ENCODE measurements around the gene FBXL16. TPM values are rescaled to one million over a fixed set of nuclear protein-coding genes. Genes with fewer than 3 reads are reported as not detected.

Gene FBXL16
- total RNA-seq, 2 experiments from 2014 or later = 4.2 to 7.5 TPM

Other genes with a start within 250 kb of the FBXL16 start
- gene CAPN15, start 178.1 kb downstream of the FBXL16 start, total RNA-seq = 100 to 1,000 TPM; 113 to 121 TPM
- not detected for gene PRR35, start 145.4 kb downstream of the FBXL16 start, total RNA-seq
- gene NHLRC4, start 138.8 kb downstream of the FBXL16 start, total RNA-seq = 1 to 10 TPM in 1 of 2 experiments, under 1 TPM in 1; 0.94 to 1.2 TPM
- gene PIGQ, start 135.8 kb downstream of the FBXL16 start, total RNA-seq = 10 to 100 TPM; 38.8 to 41.0 TPM
- 10 to 100 TPM; 13.3 to 14.0 TPM for gene RAB40C, start 115.7 kb downstream of the FBXL16 start, total RNA-seq
- under 1 TPM; 0.12 to 0.23 TPM for gene WFIKKN1, start 74.8 kb downstream of the FBXL16 start, total RNA-seq
- 10 to 100 TPM; 86.7 to 92.6 TPM for gene METTL26, start 69.5 kb downstream of the FBXL16 start, total RNA-seq
- 10 to 100 TPM; 42.5 to 47.3 TPM for gene MCRIP2, start 64.0 kb downstream of the FBXL16 start, total RNA-seq
- gene WDR90, start 56.4 kb downstream of the FBXL16 start, total RNA-seq = 100 to 1,000 TPM in 1 of 2 experiments, 10 to 100 TPM in 1; 74.7 to 108 TPM
- 100 to 1,000 TPM; 134 to 168 TPM for gene RHOT2, start 37.7 kb downstream of the FBXL16 start, total RNA-seq
- under 1 TPM; 0.37 to 0.79 TPM for gene RHBDL1, start 30.1 kb downstream of the FBXL16 start, total RNA-seq
- 10 to 100 TPM; 84.2 to 87.1 TPM for gene STUB1, start 25.4 kb downstream of the FBXL16 start, total RNA-seq
- gene JMJD8, start 21.5 kb downstream of the FBXL16 start, total RNA-seq = 10 to 100 TPM; 30.5 to 37.1 TPM
- 10 to 100 TPM; 18.9 to 19.4 TPM for gene WDR24, start 15.4 kb downstream of the FBXL16 start, total RNA-seq
- 10 to 100 TPM in 1 of 2 experiments, 1 to 10 TPM in 1; 9.8 to 14.0 TPM for gene METRN, start 9.3 kb upstream of the FBXL16 start, total RNA-seq
- 10 to 100 TPM; 14.8 to 21.1 TPM for gene ANTKMT, start 15.3 kb upstream of the FBXL16 start, total RNA-seq
- gene CCDC78, start 20.6 kb upstream of the FBXL16 start, total RNA-seq = 1 to 10 TPM; 2.5 to 2.9 TPM
- gene HAGHL, start 21.3 kb upstream of the FBXL16 start, total RNA-seq = 10 to 100 TPM; 13.0 to 14.3 TPM
- gene CIAO3, start 35.2 kb upstream of the FBXL16 start, total RNA-seq = 10 to 100 TPM; 34.8 to 37.0 TPM
- gene MSLN, start 54.9 kb upstream of the FBXL16 start, total RNA-seq = not detected
- gene RPUSD1, start 82.6 kb upstream of the FBXL16 start, total RNA-seq = 10 to 100 TPM; 27.8 to 38.0 TPM
- gene CHTF18, start 82.8 kb upstream of the FBXL16 start, total RNA-seq = 100 to 1,000 TPM; 125 to 139 TPM
- not detected for gene GNG13, start 94.9 kb upstream of the FBXL16 start, total RNA-seq